Natural killer cell treated with Interleukin-12 subunit alpha and Interleukin-12 subunit beta and Interleukin-15 and Interleukin-18, amount 100 ng/mL, for 72 hours (primary cell): ENCODE results near the gene MC1R. TPM values are rescaled to one million over a fixed set of nuclear protein-coding genes. Genes with fewer than 3 reads are reported as not detected.

Source experiments
- ATAC-seq, 2 donors: fragments of 150-1000 bp; cut with Tn5 transposase in 1 of 2; sonication (Bioruptor Pico), chemical (Tn5 transposase) in 1 of 2; 2 replicates each; pipeline ENCODE4 v1.10.0; 2021
- DNase-seq: peaks from one replicate; pipeline ENCODE4 v3.0.0; 2022; ENCODE audit warnings: low spot score
- H3K27ac Mint-ChIP-seq, 2 donors: 1 replicate in 1 of 2; 2 replicates in 1 of 2; pipeline ENCODE4 v1.8.0; 2022; ENCODE audit warnings: mixed read lengths in 2 of 2, mild to moderate bottlenecking in 1 of 2, moderate library complexity in 1 of 2
- H3K27me3 Mint-ChIP-seq, 2 donors: 1 replicate in 1 of 2; 2 replicates in 1 of 2; pipeline ENCODE4 v1.8.0; 2022; ENCODE audit warnings: mixed read lengths in 2 of 2
- H3K36me3 Mint-ChIP-seq: one replicate; pipeline ENCODE4 v1.8.0; 2022; ENCODE audit warnings: mixed read lengths
- H3K4me1 Mint-ChIP-seq, 2 donors: 1 replicate in 1 of 2; 2 replicates in 1 of 2; pipeline ENCODE4 v1.8.0; 2022; ENCODE audit warnings: low read depth in 2 of 2, mixed read lengths in 2 of 2, mild to moderate bottlenecking in 1 of 2
- H3K4me3 Mint-ChIP-seq: one replicate; pipeline ENCODE4 v1.8.0; 2022; ENCODE audit warnings: mixed read lengths
- H3K9me3 Mint-ChIP-seq: 2 replicates; pipeline ENCODE4 v1.8.0; 2022; ENCODE audit warnings: mixed read lengths
- total RNA-seq, 2 donors: library from RNA; stranded (reverse); gene quantifications; one replicate each; pipeline ENCODE4 v1.2.3, GENCODE V29; 2022

Gene MC1R
- total RNA-seq, 2 donors from 2014 or later: 9.3 to 13.0 TPM

- ATAC-seq: peak in 1 of 2 donors; percentile 26
- no peak overlapping the region for H3K27ac Mint-ChIP-seq
- H3K36me3 Mint-ChIP-seq: no peaks in the 10 kb centered on the region
These were observed 13.8 kb upstream of the MC1R start for GRCh38 chr16:89904606-89905510.

DNA sequence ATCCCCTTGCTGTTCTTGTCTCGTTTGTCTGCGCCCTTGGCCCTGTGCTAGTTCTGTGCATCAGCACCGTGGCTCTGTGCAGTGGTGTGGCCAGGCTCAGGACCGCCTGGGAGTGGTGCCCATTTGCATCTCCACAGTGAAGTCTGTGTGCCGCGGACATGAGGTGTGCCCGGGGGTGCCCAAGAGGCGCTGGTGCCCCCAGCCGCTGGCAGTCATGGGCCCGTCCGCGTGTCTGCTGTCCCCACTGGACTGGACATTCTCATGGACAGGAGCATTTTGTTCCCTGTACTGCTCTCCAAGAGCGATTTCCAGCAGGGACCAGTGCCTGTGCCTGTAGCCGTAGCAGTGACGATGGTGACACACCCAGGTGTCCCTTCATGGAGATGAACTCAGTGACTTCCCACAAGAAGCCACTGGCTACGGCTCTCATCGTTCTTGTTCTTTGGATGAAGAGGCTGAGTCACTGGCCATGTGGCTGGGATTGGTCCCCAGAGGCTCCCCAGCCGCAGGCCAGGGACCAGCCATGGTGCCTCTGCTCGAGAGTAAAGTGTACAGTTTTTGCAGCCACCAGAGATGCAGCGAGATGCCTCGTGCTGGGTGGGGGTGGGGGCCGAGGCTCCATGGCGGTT, 13.0 kb upstream of the MC1R start:
- Mint-ChIP-seq H3K4me3 (no peak overlapping the region), H3K9me3 (no peaks in the 10 kb centered on the region), H3K27me3 (no peaks in the 10 kb centered on the region), H3K27ac (no peak overlapping the region), H3K4me1 (peaks cover 0 to 5% of the 10 kb centered on the region in 2 donors), H3K36me3 (no peaks in the 10 kb centered on the region)
- no peak for DNase-seq
- no peak for ATAC-seq

More at GRCh38 chr16:89904606-89905510, 13.8 kb upstream of the MC1R start:
- peak; percentile 40 for DNase-seq
- Mint-ChIP-seq H3K4me1 (peaks cover 0 to 5% of the 10 kb centered on the region in 2 donors), H3K9me3 (no peaks in the 10 kb centered on the region), H3K27me3 (no peaks in the 10 kb centered on the region), H3K4me3 (no peak overlapping the region)

- peaks cover 0 to 5% of the 10 kb centered on the region in 2 donors for H3K4me1 Mint-ChIP-seq
- no peaks in the 10 kb centered on the region for H3K9me3 Mint-ChIP-seq
- no peaks in the 10 kb centered on the region for H3K36me3 Mint-ChIP-seq
- ATAC-seq (peak in 1 of 2 donors; percentile 5), DNase-seq (no peak)
- no peaks in the 10 kb centered on the region for H3K27me3 Mint-ChIP-seq
- no peak overlapping the region for H3K27ac Mint-ChIP-seq
- H3K4me3 Mint-ChIP-seq: no peak overlapping the region
These were observed 12.3 kb upstream of the MC1R start for GRCh38 chr16:89906140-89907025.

DNA sequence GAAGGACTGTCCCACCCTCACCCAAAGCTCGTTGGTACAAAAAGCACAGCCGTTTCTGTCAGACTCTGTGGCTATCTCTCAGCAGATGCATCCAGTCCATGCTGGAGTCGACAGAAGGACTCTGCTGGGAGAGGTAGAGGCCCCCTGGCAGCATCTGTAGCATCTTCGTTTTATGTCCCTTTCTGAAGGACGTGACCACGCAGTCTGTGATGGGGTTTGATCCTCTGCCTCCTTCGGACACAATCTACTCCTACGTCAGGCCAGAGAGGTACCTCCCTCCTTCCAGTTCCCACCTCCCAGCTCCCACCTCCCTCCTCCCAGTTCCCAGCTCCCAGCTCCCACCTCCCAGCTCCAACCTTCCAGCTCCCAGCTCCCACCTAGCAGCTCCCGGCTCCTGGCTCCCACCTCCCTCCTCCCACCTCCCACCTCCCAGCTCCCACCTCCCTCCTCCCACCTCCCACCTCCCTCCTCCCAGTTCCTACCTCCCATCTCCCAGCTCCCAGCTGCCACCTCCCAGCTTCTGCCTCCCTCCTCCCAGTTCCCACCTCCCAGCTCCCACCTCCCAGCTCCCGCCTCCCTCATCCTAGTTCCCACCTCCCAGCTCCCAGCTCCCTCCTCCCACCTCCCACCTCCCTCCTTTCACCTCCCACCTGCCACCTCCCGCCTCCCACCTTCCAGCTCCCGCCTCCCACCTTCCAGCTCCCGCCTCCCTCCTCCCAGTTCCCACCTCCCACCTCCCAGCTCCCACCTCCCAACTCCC, 11.4 kb upstream of the MC1R start:
- Mint-ChIP-seq H3K27me3 (no peaks in the 10 kb centered on the region), H3K9me3 (no peaks in the 10 kb centered on the region), H3K4me3 (no peak overlapping the region), H3K4me1 (peaks cover 0 to 5% of the 10 kb centered on the region in 2 donors), H3K27ac (no peak overlapping the region), H3K36me3 (no peaks in the 10 kb centered on the region)
- DNase-seq (no peak), ATAC-seq (no peak)

DNA sequence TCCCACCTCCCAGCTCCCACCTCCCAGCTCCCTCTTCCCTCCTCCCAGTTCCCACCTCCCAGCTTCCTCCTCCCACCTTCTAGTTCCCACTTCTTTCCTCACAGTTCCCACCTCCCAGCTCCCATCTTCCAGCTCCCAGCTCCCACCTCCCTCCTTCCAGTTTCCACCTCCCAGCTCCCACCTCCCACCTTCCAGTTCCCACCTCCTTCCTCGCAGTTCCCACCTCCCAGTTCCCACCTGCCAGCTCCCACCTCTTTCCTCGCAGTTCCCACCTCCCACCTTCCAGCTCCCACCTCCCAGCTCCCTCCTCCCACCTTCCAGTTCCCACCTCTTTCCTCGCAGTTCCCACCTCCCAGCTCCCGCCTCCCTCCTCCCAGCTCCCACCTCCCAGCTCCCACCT, 10.4 kb upstream of the MC1R start:
- H3K4me3 Mint-ChIP-seq: no peak overlapping the region
- no peaks in the 10 kb centered on the region for H3K9me3 Mint-ChIP-seq
- ATAC-seq: no peak
- no peak for DNase-seq
- H3K4me1 Mint-ChIP-seq: peaks cover 0 to 7% of the 10 kb centered on the region in 2 donors
- H3K27me3 Mint-ChIP-seq: no peaks in the 10 kb centered on the region
- H3K27ac Mint-ChIP-seq: no peak overlapping the region
- no peaks in the 10 kb centered on the region for H3K36me3 Mint-ChIP-seq

DNA sequence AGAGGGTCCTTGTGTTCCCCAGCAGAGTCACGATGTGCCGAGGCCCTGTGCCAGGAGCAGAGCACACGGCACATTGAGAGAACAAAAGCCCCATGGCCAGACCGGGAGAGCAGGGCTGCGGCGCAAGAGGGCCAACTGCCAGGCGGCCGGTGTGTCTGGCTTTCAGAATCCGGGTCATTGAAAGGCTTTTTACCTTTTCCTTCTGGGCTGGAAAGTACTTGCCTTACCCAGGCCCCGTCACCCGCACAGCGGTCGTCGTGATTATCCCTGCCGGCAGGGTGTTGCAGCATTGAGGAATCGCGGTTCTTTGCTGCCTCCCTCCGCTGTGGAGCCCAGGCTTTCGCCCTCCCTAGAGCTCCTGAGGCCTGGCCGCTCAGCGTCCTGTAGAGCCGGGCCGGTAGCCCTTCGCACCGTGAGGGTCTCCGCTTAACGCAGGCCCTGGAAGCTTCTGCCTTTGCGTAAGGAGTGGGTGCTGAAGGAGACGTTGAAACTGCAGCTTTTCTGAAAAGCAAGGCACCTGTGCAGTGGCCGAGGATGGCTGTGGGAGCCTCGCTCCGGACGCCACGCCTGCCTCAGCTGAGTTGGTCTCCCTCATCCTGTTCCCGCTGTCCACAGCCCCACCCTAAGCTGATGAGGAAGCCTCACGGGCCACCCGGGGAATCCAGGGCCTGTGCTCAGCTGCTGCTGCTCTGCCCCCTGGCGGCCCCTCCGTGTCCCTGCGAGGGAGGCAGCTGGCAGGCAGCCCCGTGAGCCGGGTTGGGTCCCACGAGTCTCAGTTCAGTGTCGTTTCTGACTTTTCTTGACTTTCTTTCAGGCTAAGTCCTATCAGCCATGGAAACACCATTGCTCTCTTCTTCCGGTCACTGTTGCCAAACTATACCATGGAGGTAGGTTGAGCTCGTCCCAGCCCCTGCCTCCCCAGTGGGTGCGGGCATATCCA, 8.6 kb upstream of the MC1R start:
- peak; percentile 77 for DNase-seq
- ATAC-seq: peak; percentile 75 to 86
- no peak overlapping the region for H3K4me3 Mint-ChIP-seq
- H3K9me3 Mint-ChIP-seq: no peaks in the 10 kb centered on the region
- H3K27me3 Mint-ChIP-seq: no peaks in the 10 kb centered on the region
- peaks cover 0 to 14% of the 10 kb centered on the region in 2 donors for H3K4me1 Mint-ChIP-seq
- no peaks in the 10 kb centered on the region for H3K36me3 Mint-ChIP-seq
- H3K27ac Mint-ChIP-seq: no peak overlapping the region

DNA sequence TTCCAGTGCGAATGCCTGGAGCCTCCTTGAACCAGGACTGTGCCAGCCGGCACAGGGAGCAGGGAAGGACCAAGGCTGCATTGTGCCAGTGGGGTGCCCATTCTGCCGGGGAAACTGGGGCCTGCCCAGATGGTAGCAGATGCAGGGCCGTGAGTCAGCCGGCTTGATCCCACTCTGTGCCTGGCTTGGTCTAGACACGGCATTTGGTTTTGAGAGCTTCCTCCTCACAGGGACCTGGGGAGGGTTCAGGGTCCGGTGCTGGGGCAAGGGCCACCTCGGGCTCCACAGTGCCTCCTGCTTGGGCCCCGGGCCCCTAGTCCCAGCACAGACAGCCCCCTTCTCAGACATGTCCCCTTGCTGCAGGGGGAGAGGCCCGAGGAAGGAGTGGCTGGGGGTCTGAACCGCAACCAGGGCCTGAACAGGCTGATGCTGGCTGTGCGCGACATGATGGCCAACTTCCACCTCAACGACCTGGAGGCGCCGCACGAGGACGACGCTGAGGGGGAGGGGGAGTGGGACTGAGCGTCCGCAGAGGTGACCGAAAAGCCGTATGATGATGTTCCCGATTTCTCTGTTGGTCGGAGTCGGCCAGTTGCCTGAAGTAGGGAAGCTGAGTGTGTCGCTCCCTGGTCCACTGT, 7.8 kb upstream of the MC1R start:
- ATAC-seq: no peak

DNA sequence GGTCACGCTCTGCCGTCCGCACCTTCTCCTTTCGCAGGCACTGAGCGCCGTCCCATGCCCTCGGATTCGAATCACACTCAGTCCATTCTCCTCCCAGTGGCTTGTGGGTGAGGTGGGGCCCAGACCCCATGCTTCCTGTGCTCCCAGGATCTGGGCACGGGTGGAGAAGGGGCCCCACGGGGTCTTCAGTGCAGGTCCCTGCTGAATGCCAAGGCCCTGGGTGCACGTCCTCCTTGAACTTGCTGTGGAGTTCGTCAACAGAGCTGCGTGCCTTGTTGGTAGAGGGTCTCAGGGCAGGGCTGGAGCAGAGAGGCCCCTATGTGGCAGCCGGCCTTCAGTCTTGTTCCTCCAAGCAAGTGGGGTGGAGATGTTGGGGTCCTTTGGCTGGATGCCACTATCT, 7.3 kb upstream of the MC1R start:
- DNase-seq (no peak), ATAC-seq (no peak)
- no peaks in the 10 kb centered on the region for H3K9me3 Mint-ChIP-seq
- peaks cover 0 to 9% of the 10 kb centered on the region in 2 donors for H3K4me1 Mint-ChIP-seq
- no peaks in the 10 kb centered on the region for H3K36me3 Mint-ChIP-seq
- no peak overlapping the region for H3K4me3 Mint-ChIP-seq
- H3K27me3 Mint-ChIP-seq: no peaks in the 10 kb centered on the region
- H3K27ac Mint-ChIP-seq: no peak overlapping the region

More for the DNA sequence above, 7.8 kb upstream of the MC1R start:
- no peaks in the 10 kb centered on the region for H3K9me3 Mint-ChIP-seq
- peak; percentile 59 for DNase-seq
- H3K4me3 Mint-ChIP-seq: no peak overlapping the region
- no peak overlapping the region for H3K27ac Mint-ChIP-seq
- H3K36me3 Mint-ChIP-seq: no peaks in the 10 kb centered on the region
- H3K27me3 Mint-ChIP-seq: no peaks in the 10 kb centered on the region
- H3K4me1 Mint-ChIP-seq: peaks cover 0 to 12% of the 10 kb centered on the region in 2 donors

GRCh38 chr16:89912143-89912542, 6.5 kb upstream of the MC1R start:
- H3K4me1 Mint-ChIP-seq: peaks cover 0 to 9% of the 10 kb centered on the region in 2 donors
- no peak overlapping the region for H3K4me3 Mint-ChIP-seq
- no peaks in the 10 kb centered on the region for H3K36me3 Mint-ChIP-seq
- H3K27ac Mint-ChIP-seq: no peak overlapping the region
- H3K9me3 Mint-ChIP-seq: no peaks in the 10 kb centered on the region
- DNase-seq (no peak), ATAC-seq (no peak)
- no peaks in the 10 kb centered on the region for H3K27me3 Mint-ChIP-seq

- Mint-ChIP-seq H3K4me3 (no peak overlapping the region), H3K36me3 (no peaks in the 10 kb centered on the region), H3K9me3 (no peaks in the 10 kb centered on the region), H3K27ac (no peak overlapping the region), H3K4me1 (peaks cover 2 to 11% of the 10 kb centered on the region in 2 donors), H3K27me3 (no peaks in the 10 kb centered on the region)
- DNase-seq: peak; percentile 49
- no peak for ATAC-seq
These were observed 6.0 kb upstream of the MC1R start for GRCh38 chr16:89912627-89913026.

- Mint-ChIP-seq H3K27ac (no peak overlapping the region), H3K4me1 (peaks cover 9 to 17% of the 10 kb centered on the region in 2 donors), H3K4me3 (no peak overlapping the region), H3K36me3 (no peaks in the 10 kb centered on the region), H3K27me3 (peaks cover 0 to 2% of the 10 kb centered on the region in 2 donors), H3K9me3 (no peaks in the 10 kb centered on the region)
- DNase-seq (peak; percentile 56), ATAC-seq (no peak)
These were observed 5.0 kb upstream of the MC1R start for GRCh38 chr16:89913408-89914387.
